Prostate gland (tissue), 2 donors: ENCODE data around the gene ABCG1. TPM values are rescaled to one million over a fixed set of nuclear protein-coding genes. Genes with fewer than 3 reads are reported as not detected.

Experiments used
- DNase-seq: peaks from one replicate; pipeline ENCODE4 v3.0.0-alpha.2; 2019; ENCODE audit warnings: low spot score
- H3K27ac ChIP-seq, 2 donors: fragments of 200-600 bp; sonication (generic); 2 replicates each; pipeline ENCODE4 v1.5.1; 2017 to 2019
- H3K27me3 ChIP-seq: fragments of 200-600 bp; sonication (generic); replicated peaks from 2 replicates; pipeline ENCODE4 v1.5.1; 2019; ENCODE audit not compliant: insufficient read depth
- H3K36me3 ChIP-seq, 2 donors: fragments of 200-600 bp; sonication (generic); 1 replicate in 1 of 2; 2 replicates in 1 of 2; pipeline versions ENCODE4 v1.5.1 to v1.8.1; 2017 to 2019
- H3K4me1 ChIP-seq: fragments of 200-600 bp; sonication (generic); replicated peaks from 2 replicates; pipeline ENCODE4 v1.5.1; 2019
- H3K4me3 ChIP-seq, 2 donors: fragments of 200-600 bp; sonication (generic); 2 replicates each; pipeline ENCODE4 v1.5.1; 2017 to 2019
- H3K9me3 ChIP-seq: fragments of 200-600 bp; sonication (generic); 2 replicates; pipeline ENCODE4 v1.5.1; 2017
- CTCF ChIP-seq, 4 experiments: fragments of 200-600 bp in 2 of 4; fragments of 450-650 bp in 2 of 4; sonication (generic) in 2 of 4; IDR thresholded peaks; 1 replicate in 3 of 4; 2 replicates in 1 of 4; pipeline ENCODE4 v1.5.1; 2016 to 2019; ENCODE audit warnings: antibody characterized with exemption in 4 of 4, mild to moderate bottlenecking in 2 of 4, moderate library complexity in 2 of 4
- POLR2A ChIP-seq: fragments of 450-650 bp; IDR thresholded peaks from one replicate; pipeline ENCODE4 v1.6.1; 2016; ENCODE audit warnings: antibody characterized with exemption, mild to moderate bottlenecking
- POLR2AphosphoS5 ChIP-seq: sonication (generic); formaldehyde crosslinking; IDR thresholded peaks from one replicate; pipeline ENCODE4 v1.6.1; 2017; ENCODE audit warnings: antibody characterized with exemption
- WGBS: methylation state at CpG from one replicate; pipeline ENCODE4 v1.1.5; 2018; 5-methylcytosine and 5-hydroxymethylcytosine counted together
- intact Hi-C: fragments of 100-400 bp; cut with DNase I; formaldehyde crosslinking; loops from one replicate; pipeline ENCODE4 v1.14.2; 2022
- total RNA-seq, 2 donors: library from RNA; depleted of rRNA; stranded (reverse); fragments of >200 nt; gene quantifications; one replicate each; pipeline ENCODE4 v1.1.0, GENCODE V29; 2016

The ABCG1 gene
- total RNA-seq, 2 donors from 2014 or later = 22.7 to 28.3 TPM

GRCh38 chr21:42209801-42210479, 9.0 kb upstream of the ABCG1 start:
- no peak overlapping the region for H3K4me3 ChIP-seq
- DNase-seq = no peak
- WGBS = 53% methylated on average over 11 of the region's 11 CpGs
- H3K27ac ChIP-seq = no peak overlapping the region
- TF ChIP-seq CTCF (IDR thresholded peaks at IDR 0.05) = no peak
- no peaks in the 10 kb centered on the region for H3K27me3 ChIP-seq
- H3K9me3 ChIP-seq = no peaks in the 10 kb centered on the region
- H3K4me1 ChIP-seq = no peaks in the 10 kb centered on the region
- intact Hi-C loops = no loop called here
- H3K36me3 ChIP-seq = no peaks in the 10 kb centered on the region

- Histone ChIP-seq H3K9me3 (no peaks in the 10 kb centered on the region), H3K4me3 (no peak overlapping the region), H3K4me1 (no peaks in the 10 kb centered on the region), H3K27me3 (no peaks in the 10 kb centered on the region), H3K36me3 (no peaks in the 10 kb centered on the region), H3K27ac (no peak overlapping the region)
- no peak for TF ChIP-seq CTCF (IDR thresholded peaks at IDR 0.05)
- TF ChIP-seq POLR2A = no peak
- TF ChIP-seq POLR2AphosphoS5 = no peak
- no peak for DNase-seq
- intact Hi-C loops = no loop called here
- 90% methylated on average over 3 of the region's 3 CpGs for WGBS
Measured at GRCh38 chr21:42212266-42212665, 6.7 kb upstream of the ABCG1 start.

GRCh38 chr21:42213082-42213774, 5.7 kb upstream of the ABCG1 start:
- TF ChIP-seq POLR2A = no peak
- no peak for TF ChIP-seq POLR2AphosphoS5
- no peak for TF ChIP-seq CTCF (IDR thresholded peaks at IDR 0.05)
- intact Hi-C loops = no loop called here
- WGBS = 90% methylated on average over 5 of the region's 5 CpGs

GRCh38 chr21:42214081-42214750, 4.7 kb upstream of the ABCG1 start:
- no peak overlapping the region for H3K4me3 ChIP-seq
- intact Hi-C loops = no loop called here
- no peak for DNase-seq
- no peaks in the 10 kb centered on the region for H3K27me3 ChIP-seq
- no peaks in the 10 kb centered on the region for H3K9me3 ChIP-seq
- no peaks in the 10 kb centered on the region for H3K36me3 ChIP-seq
- 95% methylated on average over 10 of the region's 10 CpGs for WGBS
- no peak overlapping the region for H3K27ac ChIP-seq
- TF ChIP-seq POLR2AphosphoS5 = no peak
- no peak for TF ChIP-seq POLR2A
- TF ChIP-seq CTCF (IDR thresholded peaks at IDR 0.05) = no peak
- no peaks in the 10 kb centered on the region for H3K4me1 ChIP-seq

More at GRCh38 chr21:42213082-42213774, 5.7 kb upstream of the ABCG1 start:
- DNase-seq = no peak
- no peak overlapping the region for H3K27ac ChIP-seq
- H3K9me3 ChIP-seq = no peaks in the 10 kb centered on the region
- H3K4me3 ChIP-seq = no peak overlapping the region
- no peaks in the 10 kb centered on the region for H3K27me3 ChIP-seq
- no peaks in the 10 kb centered on the region for H3K4me1 ChIP-seq
- H3K36me3 ChIP-seq = no peaks in the 10 kb centered on the region
